H9 (cell line): ENCODE measurements around the gene GNPDA1. TPM values are rescaled to one million over a fixed set of nuclear protein-coding genes. Genes with fewer than 3 reads are reported as not detected.

Source experiments
- DNase-seq: peaks from one replicate; pipeline ENCODE4 v3.0.0-alpha.2; 2017
- H2AFZ ChIP-seq: one replicate; pipeline ENCODE4 v1.6.1; 2013; ENCODE audit warnings: mild to moderate bottlenecking, low read length, control low read depth, moderate library complexity
- H2AK5ac ChIP-seq: 2 replicates; pipeline ENCODE4 v1.6.1; 2013; ENCODE audit warnings: low read length, control low read depth, mixed read lengths; ENCODE audit not compliant: insufficient read length
- H2BK120ac ChIP-seq: one replicate; pipeline ENCODE4 v1.6.1; 2013; ENCODE audit warnings: low read depth, mild to moderate bottlenecking, low read length, control low read depth, inconsistent platforms; ENCODE audit not compliant: poor library complexity, severe bottlenecking
- H2BK12ac ChIP-seq: 2 replicates; pipeline ENCODE4 v1.6.1; 2013; ENCODE audit warnings: low read length, control low read depth, mixed read lengths, low read depth; ENCODE audit not compliant: insufficient read length
- H2BK15ac ChIP-seq: 2 replicates; pipeline ENCODE4 v1.6.1; 2013; ENCODE audit warnings: low read depth, low read length, control low read depth
- H2BK20ac ChIP-seq: one replicate; pipeline ENCODE4 v1.6.1; 2013; ENCODE audit warnings: low read depth, mild to moderate bottlenecking, low read length, control low read depth, inconsistent platforms; ENCODE audit not compliant: poor library complexity, severe bottlenecking
- H2BK5ac ChIP-seq: 2 replicates; pipeline ENCODE4 v1.6.1; 2013; ENCODE audit warnings: low read length, control low read depth, mixed read lengths; ENCODE audit not compliant: insufficient read length
- H3K14ac ChIP-seq: 2 replicates; pipeline ENCODE4 v1.6.1; 2013; ENCODE audit warnings: low read length, control low read depth; ENCODE audit not compliant: insufficient read depth
- H3K18ac ChIP-seq: 2 replicates; pipeline ENCODE4 v1.6.1; 2013; ENCODE audit warnings: low read depth, mild to moderate bottlenecking, mixed read lengths, low read length, control low read depth; ENCODE audit not compliant: insufficient read length
- H3K23ac ChIP-seq: 2 replicates; pipeline ENCODE4 v1.6.1; 2013; ENCODE audit warnings: low read length, control low read depth, mixed read lengths, low read depth; ENCODE audit not compliant: insufficient read length
- H3K23me2 ChIP-seq: 2 replicates; pipeline ENCODE4 v1.6.1; 2013; ENCODE audit warnings: low read depth, mild to moderate bottlenecking, mixed read lengths, low read length, control low read depth; ENCODE audit not compliant: insufficient read length, poor library complexity, severe bottlenecking
- H3K27ac ChIP-seq: 2 replicates; pipeline ENCODE4 v1.5.1; 2013; ENCODE audit warnings: low read length, control low read depth, mixed read lengths, low read depth; ENCODE audit not compliant: insufficient read length
- H3K27me3 ChIP-seq: 2 replicates; pipeline ENCODE4 v1.6.1; 2013; ENCODE audit warnings: low read length, control low read depth, inconsistent platforms; ENCODE audit not compliant: insufficient read depth
- H3K4ac ChIP-seq: 2 replicates; pipeline ENCODE4 v1.6.1; 2013; ENCODE audit warnings: low read depth, mild to moderate bottlenecking, control low read depth, inconsistent platforms, low read length, moderate library complexity
- H3K4me1 ChIP-seq: 2 replicates; pipeline ENCODE4 v1.6.1; 2013; ENCODE audit warnings: low read length, control low read depth, inconsistent platforms; ENCODE audit not compliant: insufficient read depth
- H3K4me2 ChIP-seq: 2 replicates; pipeline ENCODE4 v1.6.1; 2013; ENCODE audit warnings: low read length, control low read depth, mixed read lengths; ENCODE audit not compliant: insufficient read length, insufficient read depth
- H3K56ac ChIP-seq: 2 replicates; pipeline ENCODE4 v1.6.1; 2013; ENCODE audit warnings: low read depth, mild to moderate bottlenecking, mixed read lengths, low read length, control low read depth; ENCODE audit not compliant: insufficient read length
- H3K79me1 ChIP-seq: 2 replicates; pipeline ENCODE4 v1.6.1; 2013; ENCODE audit warnings: low read depth, mild to moderate bottlenecking, moderate library complexity, low read length, control low read depth, inconsistent platforms; ENCODE audit not compliant: insufficient read depth, poor library complexity, severe bottlenecking
- H3K79me2 ChIP-seq: 2 replicates; pipeline ENCODE4 v1.6.1; 2013; ENCODE audit warnings: low read length, control low read depth, inconsistent platforms; ENCODE audit not compliant: insufficient read depth
- H3K9ac ChIP-seq: 2 replicates; pipeline ENCODE4 v1.6.1; 2013; ENCODE audit warnings: low read length, control low read depth, mixed read lengths; ENCODE audit not compliant: insufficient read length; ENCODE audit errors: extremely low read depth
- H3K9me3 ChIP-seq: one replicate; pipeline ENCODE4 v1.6.1; 2013; ENCODE audit warnings: low read depth, low read length, inconsistent platforms; ENCODE audit not compliant: control insufficient read depth
- H3T11ph ChIP-seq: one replicate; pipeline ENCODE4 v1.6.1; 2013; ENCODE audit warnings: mild to moderate bottlenecking, low read length, control low read depth, inconsistent platforms
- H4K20me1 ChIP-seq: one replicate; pipeline ENCODE4 v1.6.1; 2013; ENCODE audit not compliant: control insufficient read depth, insufficient read length, insufficient read depth
- H4K5ac ChIP-seq: 2 replicates; pipeline ENCODE4 v1.6.1; 2013; ENCODE audit warnings: low read depth, mild to moderate bottlenecking, mixed read lengths, low read length, control low read depth; ENCODE audit not compliant: insufficient read length
- H4K8ac ChIP-seq: replicated peaks from 2 replicates; pipeline ENCODE4 v1.6.1; 2013; ENCODE audit warnings: low read length, control low read depth, mixed read lengths, low read depth; ENCODE audit not compliant: insufficient read length
- H4K91ac ChIP-seq: 2 replicates; pipeline ENCODE4 v1.6.1; 2013; ENCODE audit warnings: low read depth, mild to moderate bottlenecking, moderate library complexity, mixed read lengths, low read length, control low read depth; ENCODE audit not compliant: insufficient read length
- H3K27ac Mint-ChIP-seq, 3 experiments: 2 replicates in 2 of 3; 3 replicates in 1 of 3; pipeline ENCODE4 v1.8.0; 2020 to 2021; ENCODE audit warnings: mixed read lengths in 3 of 3, mild to moderate bottlenecking in 1 of 3, moderate library complexity in 1 of 3
- H3K27me3 Mint-ChIP-seq: 2 replicates; pipeline ENCODE4 v1.8.0; 2021; ENCODE audit warnings: low read depth, mild to moderate bottlenecking, moderate library complexity, mixed read lengths
- H3K36me3 Mint-ChIP-seq, 3 experiments: 2 replicates in 2 of 3; 3 replicates in 1 of 3; pipeline ENCODE4 v1.8.0; 2020 to 2021; ENCODE audit warnings: low read depth in 3 of 3, mixed read lengths in 3 of 3; ENCODE audit not compliant: insufficient read depth in 1 of 3
- H3K4me1 Mint-ChIP-seq, 2 experiments: 2 replicates each; pipeline ENCODE4 v1.8.0; 2020; ENCODE audit warnings: mixed read lengths in 2 of 2
- H3K4me3 Mint-ChIP-seq, 2 experiments: 2 replicates in 1 of 2; 3 replicates in 1 of 2; pipeline ENCODE4 v1.8.0; 2020 to 2021; ENCODE audit warnings: mild to moderate bottlenecking in 2 of 2, mixed read lengths in 2 of 2, moderate library complexity in 1 of 2
- H3K9me3 Mint-ChIP-seq, 2 experiments: 2 replicates in 1 of 2; 3 replicates in 1 of 2; pipeline ENCODE4 v1.8.0; 2020; ENCODE audit warnings: mild to moderate bottlenecking in 2 of 2, mixed read lengths in 2 of 2, moderate library complexity in 1 of 2
- WGBS: extraction: QIAGEN DNeasy Blood & Tissue Kit; methylation state at CpG from one replicate; pipeline ENCODE4 v1.1.7; 2013; ENCODE audit warnings: missing lambda C conversion rate, low lambda C conversion rate, mixed read lengths; ENCODE audit not compliant: insufficient read length; ENCODE audit errors: extremely low coverage; 5-methylcytosine and 5-hydroxymethylcytosine counted together
- total RNA-seq: library from RNA; stranded (reverse); gene quantifications from 2 replicates; pipeline ENCODE4 v1.2.1, GENCODE V29; 2021
- TF ChIP-seq, protein P1 (sequence below): fragments of 200-600 bp; sonication (generic); conservative IDR thresholded peaks from 3 replicates; pipeline ENCODE4 v1.8.0; 2021; ENCODE audit warnings: antibody characterized with exemption, mild to moderate bottlenecking

Gene GNPDA1
- total RNA-seq, 1 experiment from 2014 or later, result 66.8 TPM

DNA sequence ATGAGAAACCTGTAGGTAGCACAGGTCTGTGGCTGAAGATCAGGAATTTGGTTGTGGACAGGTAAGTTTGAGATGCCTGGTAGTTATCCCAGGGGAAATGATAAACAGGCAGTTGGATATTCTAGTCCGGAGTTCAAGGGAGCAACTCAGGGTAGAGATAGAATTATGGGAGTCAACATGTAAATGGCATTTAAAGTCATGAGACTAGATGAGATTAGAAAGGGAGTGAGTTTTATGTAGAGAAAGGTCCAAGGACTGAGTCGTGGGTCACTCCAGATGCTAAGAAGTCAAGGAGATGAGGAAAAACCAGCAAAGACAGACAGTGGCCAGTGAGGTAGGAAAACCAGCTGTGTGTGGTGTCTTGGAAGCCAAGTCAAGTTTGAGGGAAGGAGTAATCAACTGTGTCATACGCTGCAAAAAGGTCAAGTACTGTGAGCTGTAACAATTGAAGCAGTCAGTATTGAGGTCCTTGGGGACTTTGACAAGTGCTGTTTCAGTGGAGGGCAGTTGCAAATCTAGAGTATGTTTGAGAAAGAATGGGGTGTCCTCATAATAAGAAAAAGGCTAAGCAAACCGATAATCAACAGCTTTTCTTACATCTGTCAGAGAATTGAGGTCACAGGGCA lies 18.2 kb downstream of the GNPDA1 start:
- Histone ChIP-seq H4K8ac (no peak overlapping the region), H3K27ac (no peak overlapping the region), H3K14ac (no peak overlapping the region), H2AFZ (no peak overlapping the region), H4K5ac (no peak overlapping the region), H2BK15ac (no peak overlapping the region), H2BK120ac (no peak overlapping the region), H3T11ph (no peak overlapping the region), H3K27me3 (no peaks in the 10 kb centered on the region), H3K23me2 (no peaks in the 10 kb centered on the region), H3K56ac (no peak overlapping the region), H3K9ac (no peak overlapping the region), H4K91ac (no peak overlapping the region), H3K4ac (no peak overlapping the region), H3K79me1 (no peaks in the 10 kb centered on the region), H2AK5ac (no peak overlapping the region), H3K79me2 (no peaks in the 10 kb centered on the region), H2BK12ac (no peak overlapping the region), H3K23ac (no peak overlapping the region), H4K20me1 (no peaks in the 10 kb centered on the region), H2BK20ac (no peak overlapping the region), H3K18ac (no peak overlapping the region), H3K4me2 (no peak overlapping the region), H3K9me3 (no peaks in the 10 kb centered on the region), H3K4me1 (no peaks in the 10 kb centered on the region), H2BK5ac (no peak overlapping the region)
- WGBS, result no CpG with 5 or more reads among the region's 4 CpGs
- H3K4me1 Mint-ChIP-seq, result no peaks in the 10 kb centered on the region
- H3K36me3 Mint-ChIP-seq, result peaks cover 8 to 19% (median 17%) of the 10 kb centered on the region in 3 experiments
- H3K27ac Mint-ChIP-seq, result peak overlapping the region in 2 of 3 experiments; percentile 2 to 15; a peak in 2 of 7 replicates
- DNase-seq, result no peak
- TF ChIP-seq, protein P1, sequence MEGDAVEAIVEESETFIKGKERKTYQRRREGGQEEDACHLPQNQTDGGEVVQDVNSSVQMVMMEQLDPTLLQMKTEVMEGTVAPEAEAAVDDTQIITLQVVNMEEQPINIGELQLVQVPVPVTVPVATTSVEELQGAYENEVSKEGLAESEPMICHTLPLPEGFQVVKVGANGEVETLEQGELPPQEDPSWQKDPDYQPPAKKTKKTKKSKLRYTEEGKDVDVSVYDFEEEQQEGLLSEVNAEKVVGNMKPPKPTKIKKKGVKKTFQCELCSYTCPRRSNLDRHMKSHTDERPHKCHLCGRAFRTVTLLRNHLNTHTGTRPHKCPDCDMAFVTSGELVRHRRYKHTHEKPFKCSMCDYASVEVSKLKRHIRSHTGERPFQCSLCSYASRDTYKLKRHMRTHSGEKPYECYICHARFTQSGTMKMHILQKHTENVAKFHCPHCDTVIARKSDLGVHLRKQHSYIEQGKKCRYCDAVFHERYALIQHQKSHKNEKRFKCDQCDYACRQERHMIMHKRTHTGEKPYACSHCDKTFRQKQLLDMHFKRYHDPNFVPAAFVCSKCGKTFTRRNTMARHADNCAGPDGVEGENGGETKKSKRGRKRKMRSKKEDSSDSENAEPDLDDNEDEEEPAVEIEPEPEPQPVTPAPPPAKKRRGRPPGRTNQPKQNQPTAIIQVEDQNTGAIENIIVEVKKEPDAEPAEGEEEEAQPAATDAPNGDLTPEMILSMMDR, result no peak
- peaks cover 0 to 3% of the 10 kb centered on the region in 2 experiments; a peak in 1 of 5 replicates for H3K9me3 Mint-ChIP-seq
- H3K27me3 Mint-ChIP-seq, result no peaks in the 10 kb centered on the region
- no peak overlapping the region for H3K4me3 Mint-ChIP-seq
